Measurements from ENCODE around the gene ZBTB2. TPM values are rescaled to one million over a fixed set of nuclear protein-coding genes. Genes with fewer than 3 reads are reported as not detected.
"Not testable (repeated sequence)": the region's sequence is repeated elsewhere in the genome, so short reads cannot be mapped to it uniquely, and the experiment has no call there.

Gene ZBTB2
- total RNA-seq, 1 donor from 2014 or later = 5.2 TPM

DNA sequence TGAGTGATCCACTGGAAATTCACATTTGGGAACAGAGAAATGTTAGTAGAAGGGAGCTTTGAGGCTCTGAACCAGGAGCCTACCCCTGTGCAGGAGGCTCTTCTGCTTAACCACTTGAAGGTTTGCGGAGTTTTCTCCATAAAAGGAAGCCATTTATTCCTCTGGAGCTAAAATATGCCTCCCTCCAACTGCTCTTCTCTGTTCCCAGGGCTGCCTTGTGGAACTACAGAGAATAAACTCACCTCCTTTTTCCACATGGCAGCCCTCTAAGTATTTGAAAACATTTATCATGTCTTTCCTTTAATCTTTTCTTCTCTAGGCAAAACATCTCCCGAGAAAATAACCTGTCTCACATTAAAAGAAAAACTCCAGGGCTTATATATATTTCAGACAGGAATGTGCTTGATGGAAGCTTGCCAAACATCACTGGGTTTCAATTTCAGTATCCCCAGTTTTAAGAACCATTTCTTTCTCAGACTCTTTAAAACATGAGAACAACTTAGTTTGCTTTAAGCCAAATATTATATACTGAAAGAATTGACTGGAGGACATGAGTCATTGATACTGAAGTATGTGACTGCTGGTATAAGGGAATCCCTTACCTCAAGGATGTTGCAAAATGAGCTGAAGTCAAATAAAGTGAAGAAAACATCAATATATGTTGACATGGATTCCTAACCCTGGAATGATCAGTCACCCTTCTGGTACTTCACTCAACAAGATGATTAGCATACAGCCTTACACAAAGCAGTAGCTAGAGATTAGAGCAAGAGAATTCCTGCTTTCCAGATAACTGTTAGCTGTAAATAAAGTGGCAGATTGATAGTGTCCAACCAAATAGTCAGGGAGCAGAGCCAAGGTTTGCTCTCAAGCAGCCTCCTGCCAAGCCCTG is 74.0 kb downstream of the ZBTB2 start:
- no peak for DNase-seq
- ATAC-seq = peak; percentile 76
- intact Hi-C loops (cut with micrococcal nuclease) = no loop called here

DNA sequence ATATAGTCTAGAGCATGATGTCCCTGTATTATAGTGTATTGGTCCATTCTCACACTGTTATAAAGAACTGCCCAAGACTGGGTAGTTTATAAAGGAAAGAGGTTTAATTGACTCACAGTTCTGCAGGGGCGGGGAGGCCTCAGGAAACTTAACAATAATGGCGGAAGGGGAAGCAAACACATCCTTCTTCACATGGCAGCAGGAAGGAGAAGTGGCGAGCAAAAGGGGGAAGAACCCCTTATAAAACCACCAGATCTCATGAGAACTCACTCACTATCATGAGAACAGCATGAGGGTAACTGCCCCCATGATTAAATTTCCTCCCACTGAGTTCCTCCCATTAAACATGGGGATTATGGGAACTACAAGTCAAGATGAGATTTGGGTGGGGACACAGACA is 75.7 kb downstream of the ZBTB2 start:
- DNase-seq; ATAC-seq; intact Hi-C loops (cut with micrococcal nuclease): not testable (repeated sequence)

Other genes with a start within 250 kb of the ZBTB2 start
- gene AKAP12, start 151.6 kb downstream of the ZBTB2 start, total RNA-seq = 15.1 TPM
- gene RMND1, start 60.6 kb upstream of the ZBTB2 start, total RNA-seq = 18.7 TPM
- gene CCDC170, start 102.5 kb upstream of the ZBTB2 start, total RNA-seq = 0.47 TPM

Data from left ventricle myocardium superior (tissue), 1 donor.